Measurements from ENCODE around the gene PSMF1. TPM values are rescaled to one million over a fixed set of nuclear protein-coding genes. Genes with fewer than 3 reads are reported as not detected.

The PSMF1 gene
- total and polyA plus RNA-seq, 9 of the 15 experiments (the other 6 are each of a cell fraction or from before 2014, with no cell fraction given), result 8.5 to 192 (median 33.2) TPM

- TF ChIP-seq, protein P1, sequence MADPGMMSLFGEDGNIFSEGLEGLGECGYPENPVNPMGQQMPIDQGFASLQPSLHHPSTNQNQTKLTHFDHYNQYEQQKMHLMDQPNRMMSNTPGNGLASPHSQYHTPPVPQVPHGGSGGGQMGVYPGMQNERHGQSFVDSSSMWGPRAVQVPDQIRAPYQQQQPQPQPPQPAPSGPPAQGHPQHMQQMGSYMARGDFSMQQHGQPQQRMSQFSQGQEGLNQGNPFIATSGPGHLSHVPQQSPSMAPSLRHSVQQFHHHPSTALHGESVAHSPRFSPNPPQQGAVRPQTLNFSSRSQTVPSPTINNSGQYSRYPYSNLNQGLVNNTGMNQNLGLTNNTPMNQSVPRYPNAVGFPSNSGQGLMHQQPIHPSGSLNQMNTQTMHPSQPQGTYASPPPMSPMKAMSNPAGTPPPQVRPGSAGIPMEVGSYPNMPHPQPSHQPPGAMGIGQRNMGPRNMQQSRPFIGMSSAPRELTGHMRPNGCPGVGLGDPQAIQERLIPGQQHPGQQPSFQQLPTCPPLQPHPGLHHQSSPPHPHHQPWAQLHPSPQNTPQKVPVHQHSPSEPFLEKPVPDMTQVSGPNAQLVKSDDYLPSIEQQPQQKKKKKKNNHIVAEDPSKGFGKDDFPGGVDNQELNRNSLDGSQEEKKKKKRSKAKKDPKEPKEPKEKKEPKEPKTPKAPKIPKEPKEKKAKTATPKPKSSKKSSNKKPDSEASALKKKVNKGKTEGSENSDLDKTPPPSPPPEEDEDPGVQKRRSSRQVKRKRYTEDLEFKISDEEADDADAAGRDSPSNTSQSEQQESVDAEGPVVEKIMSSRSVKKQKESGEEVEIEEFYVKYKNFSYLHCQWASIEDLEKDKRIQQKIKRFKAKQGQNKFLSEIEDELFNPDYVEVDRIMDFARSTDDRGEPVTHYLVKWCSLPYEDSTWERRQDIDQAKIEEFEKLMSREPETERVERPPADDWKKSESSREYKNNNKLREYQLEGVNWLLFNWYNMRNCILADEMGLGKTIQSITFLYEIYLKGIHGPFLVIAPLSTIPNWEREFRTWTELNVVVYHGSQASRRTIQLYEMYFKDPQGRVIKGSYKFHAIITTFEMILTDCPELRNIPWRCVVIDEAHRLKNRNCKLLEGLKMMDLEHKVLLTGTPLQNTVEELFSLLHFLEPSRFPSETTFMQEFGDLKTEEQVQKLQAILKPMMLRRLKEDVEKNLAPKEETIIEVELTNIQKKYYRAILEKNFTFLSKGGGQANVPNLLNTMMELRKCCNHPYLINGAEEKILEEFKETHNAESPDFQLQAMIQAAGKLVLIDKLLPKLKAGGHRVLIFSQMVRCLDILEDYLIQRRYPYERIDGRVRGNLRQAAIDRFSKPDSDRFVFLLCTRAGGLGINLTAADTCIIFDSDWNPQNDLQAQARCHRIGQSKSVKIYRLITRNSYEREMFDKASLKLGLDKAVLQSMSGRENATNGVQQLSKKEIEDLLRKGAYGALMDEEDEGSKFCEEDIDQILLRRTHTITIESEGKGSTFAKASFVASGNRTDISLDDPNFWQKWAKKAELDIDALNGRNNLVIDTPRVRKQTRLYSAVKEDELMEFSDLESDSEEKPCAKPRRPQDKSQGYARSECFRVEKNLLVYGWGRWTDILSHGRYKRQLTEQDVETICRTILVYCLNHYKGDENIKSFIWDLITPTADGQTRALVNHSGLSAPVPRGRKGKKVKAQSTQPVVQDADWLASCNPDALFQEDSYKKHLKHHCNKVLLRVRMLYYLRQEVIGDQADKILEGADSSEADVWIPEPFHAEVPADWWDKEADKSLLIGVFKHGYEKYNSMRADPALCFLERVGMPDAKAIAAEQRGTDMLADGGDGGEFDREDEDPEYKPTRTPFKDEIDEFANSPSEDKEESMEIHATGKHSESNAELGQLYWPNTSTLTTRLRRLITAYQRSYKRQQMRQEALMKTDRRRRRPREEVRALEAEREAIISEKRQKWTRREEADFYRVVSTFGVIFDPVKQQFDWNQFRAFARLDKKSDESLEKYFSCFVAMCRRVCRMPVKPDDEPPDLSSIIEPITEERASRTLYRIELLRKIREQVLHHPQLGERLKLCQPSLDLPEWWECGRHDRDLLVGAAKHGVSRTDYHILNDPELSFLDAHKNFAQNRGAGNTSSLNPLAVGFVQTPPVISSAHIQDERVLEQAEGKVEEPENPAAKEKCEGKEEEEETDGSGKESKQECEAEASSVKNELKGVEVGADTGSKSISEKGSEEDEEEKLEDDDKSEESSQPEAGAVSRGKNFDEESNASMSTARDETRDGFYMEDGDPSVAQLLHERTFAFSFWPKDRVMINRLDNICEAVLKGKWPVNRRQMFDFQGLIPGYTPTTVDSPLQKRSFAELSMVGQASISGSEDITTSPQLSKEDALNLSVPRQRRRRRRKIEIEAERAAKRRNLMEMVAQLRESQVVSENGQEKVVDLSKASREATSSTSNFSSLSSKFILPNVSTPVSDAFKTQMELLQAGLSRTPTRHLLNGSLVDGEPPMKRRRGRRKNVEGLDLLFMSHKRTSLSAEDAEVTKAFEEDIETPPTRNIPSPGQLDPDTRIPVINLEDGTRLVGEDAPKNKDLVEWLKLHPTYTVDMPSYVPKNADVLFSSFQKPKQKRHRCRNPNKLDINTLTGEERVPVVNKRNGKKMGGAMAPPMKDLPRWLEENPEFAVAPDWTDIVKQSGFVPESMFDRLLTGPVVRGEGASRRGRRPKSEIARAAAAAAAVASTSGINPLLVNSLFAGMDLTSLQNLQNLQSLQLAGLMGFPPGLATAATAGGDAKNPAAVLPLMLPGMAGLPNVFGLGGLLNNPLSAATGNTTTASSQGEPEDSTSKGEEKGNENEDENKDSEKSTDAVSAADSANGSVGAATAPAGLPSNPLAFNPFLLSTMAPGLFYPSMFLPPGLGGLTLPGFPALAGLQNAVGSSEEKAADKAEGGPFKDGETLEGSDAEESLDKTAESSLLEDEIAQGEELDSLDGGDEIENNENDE (IDR thresholded peaks at IDR 0.05; ENCODE audit: low read depth, low read length), result no peak
- TF ChIP-seq, protein P2, sequence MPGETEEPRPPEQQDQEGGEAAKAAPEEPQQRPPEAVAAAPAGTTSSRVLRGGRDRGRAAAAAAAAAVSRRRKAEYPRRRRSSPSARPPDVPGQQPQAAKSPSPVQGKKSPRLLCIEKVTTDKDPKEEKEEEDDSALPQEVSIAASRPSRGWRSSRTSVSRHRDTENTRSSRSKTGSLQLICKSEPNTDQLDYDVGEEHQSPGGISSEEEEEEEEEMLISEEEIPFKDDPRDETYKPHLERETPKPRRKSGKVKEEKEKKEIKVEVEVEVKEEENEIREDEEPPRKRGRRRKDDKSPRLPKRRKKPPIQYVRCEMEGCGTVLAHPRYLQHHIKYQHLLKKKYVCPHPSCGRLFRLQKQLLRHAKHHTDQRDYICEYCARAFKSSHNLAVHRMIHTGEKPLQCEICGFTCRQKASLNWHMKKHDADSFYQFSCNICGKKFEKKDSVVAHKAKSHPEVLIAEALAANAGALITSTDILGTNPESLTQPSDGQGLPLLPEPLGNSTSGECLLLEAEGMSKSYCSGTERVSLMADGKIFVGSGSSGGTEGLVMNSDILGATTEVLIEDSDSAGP (CRISPR knock-in tag; IDR thresholded peaks at IDR 0.05), result peak; percentile 61; the same call in 1 of the 2 replicates
- TF ChIP-seq, protein P3, sequence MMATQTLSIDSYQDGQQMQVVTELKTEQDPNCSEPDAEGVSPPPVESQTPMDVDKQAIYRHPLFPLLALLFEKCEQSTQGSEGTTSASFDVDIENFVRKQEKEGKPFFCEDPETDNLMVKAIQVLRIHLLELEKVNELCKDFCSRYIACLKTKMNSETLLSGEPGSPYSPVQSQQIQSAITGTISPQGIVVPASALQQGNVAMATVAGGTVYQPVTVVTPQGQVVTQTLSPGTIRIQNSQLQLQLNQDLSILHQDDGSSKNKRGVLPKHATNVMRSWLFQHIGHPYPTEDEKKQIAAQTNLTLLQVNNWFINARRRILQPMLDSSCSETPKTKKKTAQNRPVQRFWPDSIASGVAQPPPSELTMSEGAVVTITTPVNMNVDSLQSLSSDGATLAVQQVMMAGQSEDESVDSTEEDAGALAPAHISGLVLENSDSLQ (IDR thresholded peaks at IDR 0.05), result peak; percentile 44; the same call in 1 of the 2 replicates
- TF ChIP-seq ZBTB1 (CRISPR knock-in tag; IDR thresholded peaks at IDR 0.05; ENCODE audit: borderline replicate concordance, low read depth) (no peak), SMAD3 (CRISPR knock-in tag; conservative IDR thresholded peaks at IDR 0.05) (no peak), CREB3L1 (IDR thresholded peaks at IDR 0.05; ENCODE audit: borderline replicate concordance, low read depth) (no peak), KLF10 (CRISPR knock-in tag; IDR thresholded peaks at IDR 0.05) (no peak), HINFP (tag; conservative IDR thresholded peaks at IDR 0.05; ENCODE audit: low read depth) (no peak)
Measured at GRCh38 chr20:1118336-1119127, at the start of gene PSMF1 (continued).
